ENCODE results near the gene ZCWPW2. TPM values are rescaled to one million over a fixed set of nuclear protein-coding genes. Genes with fewer than 3 reads are reported as not detected.

Gene ZCWPW2
- total RNA-seq, 1 donor from 2014 or later: not detected

DNA sequence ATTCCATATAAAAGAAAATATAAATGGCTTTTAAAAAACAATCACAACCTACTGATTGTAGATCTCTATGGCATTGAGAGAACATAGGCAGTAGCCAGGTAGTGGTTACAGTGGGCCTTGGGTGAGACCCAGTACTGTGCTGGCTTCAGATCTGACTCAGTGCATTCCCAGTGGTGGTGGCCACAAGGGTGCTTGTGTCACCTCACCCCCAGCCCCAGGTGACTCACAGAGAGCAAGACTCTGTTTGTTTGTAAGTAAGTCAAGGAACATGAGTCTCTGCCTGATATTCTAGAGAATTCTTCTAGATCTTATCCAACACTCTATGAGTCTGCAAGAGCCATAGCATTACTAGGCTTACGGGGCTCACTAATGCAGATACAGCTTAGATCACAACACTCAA lies 118.9 kb downstream of the ZCWPW2 start:
- no peak for DNase-seq
- H3K4me1 Mint-ChIP-seq: no peaks in the 10 kb centered on the region
- no peak overlapping the region for H3K27ac Mint-ChIP-seq
- no peaks in the 10 kb centered on the region for H3K9me3 Mint-ChIP-seq
- intact Hi-C loops (cut with micrococcal nuclease): no loop called here
- H3K4me3 Mint-ChIP-seq: no peak overlapping the region
- no peaks in the 10 kb centered on the region for H3K36me3 Mint-ChIP-seq (ENCODE audit: low read depth)
- H3K27me3 Mint-ChIP-seq: no peaks in the 10 kb centered on the region

DNA sequence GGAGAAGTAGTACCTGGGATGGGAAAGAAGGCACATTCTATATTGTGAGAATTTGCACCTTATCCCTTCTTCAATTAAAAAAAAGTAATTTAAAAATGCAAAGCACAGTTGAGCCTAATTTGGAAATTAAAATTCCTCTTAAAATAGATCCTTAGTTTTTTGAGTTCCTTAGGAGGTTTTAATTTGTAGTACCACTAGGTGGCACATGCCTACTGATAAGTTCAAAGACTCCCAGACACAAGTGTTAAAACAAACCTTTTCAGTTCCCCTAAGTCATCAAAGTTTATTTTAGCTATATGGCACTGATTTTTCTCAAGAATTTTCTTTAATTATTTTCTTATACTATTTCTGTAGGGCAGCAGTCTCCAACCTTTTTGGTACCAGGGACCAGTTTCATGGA lies 127.7 kb downstream of the ZCWPW2 start:
- intact Hi-C loops (cut with micrococcal nuclease): no loop called here
- no peak overlapping the region for H3K27ac Mint-ChIP-seq
- no peaks in the 10 kb centered on the region for H3K4me1 Mint-ChIP-seq
- no peaks in the 10 kb centered on the region for H3K27me3 Mint-ChIP-seq
- no peaks in the 10 kb centered on the region for H3K9me3 Mint-ChIP-seq
- DNase-seq: no peak
- H3K36me3 Mint-ChIP-seq (ENCODE audit: low read depth): no peaks in the 10 kb centered on the region
- no peak overlapping the region for H3K4me3 Mint-ChIP-seq

DNA sequence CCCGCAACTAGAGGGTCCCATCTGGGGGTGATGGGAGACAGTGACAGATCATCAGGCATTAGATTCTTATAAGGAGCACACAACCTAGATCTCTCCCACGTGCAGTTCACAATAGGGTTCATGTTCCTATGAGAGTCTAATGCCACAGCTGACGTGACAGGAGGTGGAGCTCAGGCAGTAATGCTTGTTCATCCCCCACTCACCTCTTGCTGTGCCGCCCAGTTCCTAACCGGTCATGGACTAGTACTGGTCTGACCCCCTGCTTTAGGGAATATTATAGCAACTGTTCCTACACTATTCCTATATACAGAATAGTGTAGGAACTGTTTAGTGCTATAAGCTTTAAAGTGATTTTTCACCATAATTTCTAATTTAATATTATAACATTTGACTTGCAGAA lies 128.2 kb downstream of the ZCWPW2 start:
- Mint-ChIP-seq H3K4me1 (no peaks in the 10 kb centered on the region), H3K36me3 (ENCODE audit: low read depth) (no peaks in the 10 kb centered on the region), H3K4me3 (no peak overlapping the region), H3K9me3 (no peaks in the 10 kb centered on the region), H3K27ac (no peak overlapping the region), H3K27me3 (no peaks in the 10 kb centered on the region)
- intact Hi-C loops (cut with micrococcal nuclease): no loop called here
- no peak for DNase-seq

DNA sequence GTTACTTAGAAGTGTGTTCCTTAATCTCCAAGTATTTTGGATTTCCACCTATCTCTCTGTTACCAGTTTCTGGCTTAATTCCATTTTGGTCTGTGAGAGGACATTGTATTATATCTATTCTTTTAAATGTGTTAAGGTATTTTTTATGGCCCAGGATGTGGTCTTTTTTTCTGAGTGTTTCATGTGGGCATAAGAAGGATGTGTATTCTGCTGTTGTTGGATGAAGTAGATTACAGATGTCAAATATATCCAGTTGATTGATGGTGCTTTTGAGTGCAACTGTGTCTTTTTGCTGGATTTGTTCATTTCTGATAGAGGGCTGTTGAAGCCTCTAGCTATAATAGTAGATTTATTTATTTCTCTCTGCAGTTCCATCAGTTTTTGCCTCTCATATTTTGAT lies 136.6 kb downstream of the ZCWPW2 start:
- DNase-seq: no peak
- Mint-ChIP-seq H3K27ac (no peak overlapping the region), H3K4me3 (no peak overlapping the region), H3K4me1 (no peaks in the 10 kb centered on the region), H3K27me3 (no peaks in the 10 kb centered on the region), H3K36me3 (ENCODE audit: low read depth) (no peaks in the 10 kb centered on the region), H3K9me3 (peaks cover 9% of the 10 kb centered on the region)
- intact Hi-C loops (cut with micrococcal nuclease): no loop called here

DNA sequence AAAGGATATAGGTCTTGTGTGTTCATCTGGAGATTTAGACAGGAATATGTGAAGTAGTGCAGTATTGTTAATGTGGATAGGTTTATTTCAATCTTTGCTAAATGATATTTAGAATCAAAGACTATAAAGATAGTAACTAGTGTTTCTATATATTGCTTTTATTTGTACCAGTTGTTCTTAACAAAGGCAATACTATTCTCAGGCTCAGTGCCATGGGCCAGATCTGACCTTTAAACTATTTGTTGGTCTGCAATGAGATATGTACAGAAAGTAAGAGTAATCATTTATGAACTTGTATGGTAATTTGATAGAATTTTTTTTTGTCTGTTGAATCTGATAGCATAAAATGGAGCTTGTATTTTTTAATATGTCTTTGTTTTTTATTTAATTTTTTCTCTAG lies 146.8 kb downstream of the ZCWPW2 start:
- H3K27ac Mint-ChIP-seq: no peak overlapping the region
- intact Hi-C loops (cut with micrococcal nuclease): no loop called here
- no peaks in the 10 kb centered on the region for H3K36me3 Mint-ChIP-seq (ENCODE audit: low read depth)
- no peaks in the 10 kb centered on the region for H3K27me3 Mint-ChIP-seq
- H3K9me3 Mint-ChIP-seq: no peaks in the 10 kb centered on the region
- H3K4me1 Mint-ChIP-seq: no peaks in the 10 kb centered on the region
- DNase-seq: no peak
- H3K4me3 Mint-ChIP-seq: no peak overlapping the region

DNA sequence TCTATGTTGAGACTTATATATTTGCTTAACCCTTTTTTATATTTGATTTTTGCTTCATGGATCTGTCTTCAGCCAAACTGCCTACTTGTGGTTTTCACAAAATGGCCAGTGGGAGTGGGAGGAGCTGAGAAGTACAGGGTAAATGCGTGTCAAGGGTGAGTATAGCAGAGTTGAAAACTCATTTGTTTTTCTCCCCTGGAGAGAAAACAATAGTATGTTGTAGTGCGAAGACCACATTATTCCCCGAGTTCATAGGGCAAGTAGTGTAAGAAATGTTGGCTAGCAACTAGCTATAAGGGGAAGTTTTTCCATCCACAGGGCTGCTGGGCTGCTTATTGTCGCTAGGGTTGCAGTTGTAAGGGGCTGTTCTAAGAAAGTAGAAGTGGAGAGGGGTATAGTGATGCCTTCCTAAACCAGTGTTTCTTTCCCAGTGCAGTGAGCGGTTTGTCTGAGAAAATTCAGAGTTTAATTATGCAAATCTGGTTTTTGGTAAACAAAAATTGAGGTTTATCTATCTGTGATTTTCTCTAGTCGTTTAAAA lies 153.9 kb downstream of the ZCWPW2 start:
- intact Hi-C loops (cut with micrococcal nuclease): no loop called here
- H3K4me1 Mint-ChIP-seq: no peaks in the 10 kb centered on the region

DNA sequence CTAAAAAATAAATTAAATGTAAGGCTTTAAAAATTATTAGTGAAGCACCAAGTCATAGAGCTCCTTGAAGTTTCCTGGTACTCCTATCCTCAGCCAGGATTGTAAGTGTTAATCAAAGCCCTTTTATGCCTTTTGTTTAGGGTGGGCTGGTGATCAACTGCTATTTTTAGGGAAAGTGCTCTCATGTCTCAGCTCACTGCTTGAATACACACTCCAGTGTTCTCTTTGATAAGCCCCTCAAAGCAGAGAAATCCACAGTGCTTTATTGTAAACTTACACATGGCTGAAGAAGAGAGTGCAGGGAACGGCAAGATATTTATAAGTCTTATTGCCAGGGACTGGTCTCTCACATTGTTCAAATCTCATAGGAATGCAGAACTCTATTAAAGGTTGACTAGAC lies 156.5 kb downstream of the ZCWPW2 start:
- no peaks in the 10 kb centered on the region for H3K4me1 Mint-ChIP-seq
- H3K27me3 Mint-ChIP-seq: no peaks in the 10 kb centered on the region
- no peak for DNase-seq
- no peak overlapping the region for H3K4me3 Mint-ChIP-seq
- no peaks in the 10 kb centered on the region for H3K9me3 Mint-ChIP-seq
- intact Hi-C loops (cut with micrococcal nuclease): no loop called here
- H3K27ac Mint-ChIP-seq: no peak overlapping the region
- no peaks in the 10 kb centered on the region for H3K36me3 Mint-ChIP-seq (ENCODE audit: low read depth)

More for the DNA sequence above, 153.9 kb downstream of the ZCWPW2 start:
- Mint-ChIP-seq H3K9me3 (no peaks in the 10 kb centered on the region), H3K27me3 (no peaks in the 10 kb centered on the region), H3K27ac (no peak overlapping the region), H3K36me3 (ENCODE audit: low read depth) (no peaks in the 10 kb centered on the region), H3K4me3 (no peak overlapping the region)
- DNase-seq: no peak

DNA sequence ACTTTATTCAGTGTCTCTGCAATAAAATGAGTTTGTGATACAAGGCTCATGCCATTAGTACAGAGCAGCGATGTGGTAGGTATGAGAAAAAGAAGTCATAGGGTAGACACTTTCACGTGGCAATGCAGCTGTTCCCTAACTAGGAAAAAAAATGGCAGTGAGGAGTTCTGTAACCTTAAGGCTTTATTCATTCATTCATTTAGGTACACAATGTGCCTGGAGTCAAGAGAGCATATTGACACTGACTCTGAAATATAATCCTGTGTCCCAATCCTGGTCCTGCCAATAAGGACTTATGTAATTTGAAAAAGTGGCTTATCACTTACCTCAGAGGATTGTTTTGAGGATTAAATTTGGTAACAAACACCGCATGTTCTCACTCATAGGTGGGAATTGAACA lies 173.1 kb downstream of the ZCWPW2 start:
- Mint-ChIP-seq H3K27me3 (no peaks in the 10 kb centered on the region), H3K4me3 (no peak overlapping the region), H3K4me1 (no peaks in the 10 kb centered on the region)

DNA sequence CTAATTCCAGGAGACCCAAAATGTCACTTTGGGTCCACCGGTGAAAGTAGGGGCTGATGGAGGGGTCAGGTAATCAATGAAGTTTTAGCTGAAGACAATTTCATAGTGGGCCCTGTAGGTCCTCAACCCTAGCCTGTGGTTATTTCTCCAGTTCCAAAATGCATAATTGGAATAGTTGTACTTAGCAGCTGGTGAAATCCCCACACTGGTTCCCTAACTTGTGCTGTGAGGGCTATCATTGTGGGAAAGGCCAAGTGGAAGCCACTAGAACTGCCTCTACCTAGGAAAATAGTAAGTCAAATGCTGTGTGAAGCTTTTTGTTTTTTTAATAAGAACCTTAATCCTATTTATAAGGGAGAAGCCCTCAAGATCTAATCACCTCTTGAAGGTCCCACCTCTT lies 193.8 kb downstream of the ZCWPW2 start:
- DNase-seq: no peak
- H3K27me3 Mint-ChIP-seq: no peaks in the 10 kb centered on the region
- intact Hi-C loops (cut with micrococcal nuclease): no loop called here
- peaks cover 15% of the 10 kb centered on the region for H3K9me3 Mint-ChIP-seq
- H3K27ac Mint-ChIP-seq: no peak overlapping the region
- H3K36me3 Mint-ChIP-seq (ENCODE audit: low read depth): no peaks in the 10 kb centered on the region
- no peak overlapping the region for H3K4me3 Mint-ChIP-seq
- H3K4me1 Mint-ChIP-seq: no peaks in the 10 kb centered on the region

More for the DNA sequence above, 173.1 kb downstream of the ZCWPW2 start:
- intact Hi-C loops (cut with micrococcal nuclease): no loop called here
- Mint-ChIP-seq H3K36me3 (ENCODE audit: low read depth) (no peaks in the 10 kb centered on the region), H3K27ac (no peak overlapping the region), H3K9me3 (no peaks in the 10 kb centered on the region)
- no peak for DNase-seq

DNA sequence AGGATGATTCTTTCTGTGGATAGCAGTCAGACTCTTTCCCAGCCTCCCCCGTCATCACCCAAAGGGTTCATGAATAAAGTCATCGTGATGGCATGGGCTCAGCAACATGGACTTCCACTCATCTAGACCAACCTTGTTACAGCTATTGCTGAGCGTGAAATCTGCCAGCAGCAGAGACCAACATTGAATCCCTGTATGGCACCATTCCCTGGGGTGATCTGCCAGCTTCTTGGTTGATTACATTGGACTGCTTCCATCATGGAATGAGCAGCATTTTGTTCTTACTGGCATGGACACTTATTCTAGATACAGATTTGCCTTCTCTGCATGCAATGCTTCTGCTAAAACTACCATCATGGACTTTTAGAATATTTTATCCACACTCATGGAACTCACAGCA lies 195.7 kb downstream of the ZCWPW2 start:
- Mint-ChIP-seq H3K36me3 (ENCODE audit: low read depth) (no peaks in the 10 kb centered on the region), H3K27ac (no peak overlapping the region), H3K9me3 (peaks cover 15% of the 10 kb centered on the region), H3K4me3 (no peak overlapping the region), H3K27me3 (no peaks in the 10 kb centered on the region), H3K4me1 (no peaks in the 10 kb centered on the region)
- no peak for DNase-seq
- intact Hi-C loops (cut with micrococcal nuclease): no loop called here

DNA sequence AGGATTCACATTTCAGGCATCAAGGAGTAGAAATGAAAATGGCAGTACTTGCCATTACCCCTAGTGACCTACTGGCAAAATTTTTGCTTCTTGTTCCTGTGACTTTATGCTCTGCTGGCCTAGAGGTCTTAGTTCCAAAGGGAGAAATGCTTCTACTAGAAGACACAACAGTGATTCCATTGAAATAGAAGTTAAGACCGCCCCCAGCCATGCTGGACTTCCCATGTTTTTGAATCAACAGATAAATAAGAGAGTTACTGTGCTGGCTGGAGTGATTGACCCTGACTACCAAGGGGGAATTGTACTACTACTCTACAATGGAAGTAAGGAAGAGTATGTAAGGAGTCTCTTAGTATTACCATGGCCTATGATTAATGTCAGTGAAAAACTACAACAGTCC lies 196.3 kb downstream of the ZCWPW2 start:
- Mint-ChIP-seq H3K9me3 (peaks cover 15% of the 10 kb centered on the region), H3K4me3 (no peak overlapping the region), H3K4me1 (no peaks in the 10 kb centered on the region), H3K27ac (no peak overlapping the region), H3K36me3 (ENCODE audit: low read depth) (no peaks in the 10 kb centered on the region), H3K27me3 (no peaks in the 10 kb centered on the region)
- no peak for DNase-seq
- intact Hi-C loops (cut with micrococcal nuclease): no loop called here

DNA sequence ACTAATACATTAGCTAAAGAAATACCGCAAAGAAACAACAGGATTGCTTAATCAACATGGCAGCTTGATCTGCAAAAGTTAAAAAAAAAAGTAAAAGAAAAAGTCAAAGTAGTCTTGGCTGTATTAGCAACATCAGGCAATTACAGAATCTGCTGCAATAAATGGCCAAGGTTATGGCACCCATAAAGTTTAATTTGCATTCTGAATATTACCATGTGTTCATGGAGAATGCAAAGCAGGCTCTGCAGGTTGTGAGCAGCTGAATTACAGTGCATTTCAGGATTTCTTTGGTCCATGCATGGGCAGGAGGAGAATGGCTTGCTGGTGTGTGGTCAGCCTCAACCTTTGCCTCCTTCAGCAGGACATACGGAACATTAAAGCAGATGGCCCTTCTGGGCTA lies 199.2 kb downstream of the ZCWPW2 start:
- no peak for DNase-seq
- no peaks in the 10 kb centered on the region for H3K4me1 Mint-ChIP-seq
- no peak overlapping the region for H3K27ac Mint-ChIP-seq
- no peak overlapping the region for H3K4me3 Mint-ChIP-seq
- H3K36me3 Mint-ChIP-seq (ENCODE audit: low read depth): no peaks in the 10 kb centered on the region
- no peaks in the 10 kb centered on the region for H3K27me3 Mint-ChIP-seq
- H3K9me3 Mint-ChIP-seq: peaks cover 5% of the 10 kb centered on the region
- intact Hi-C loops (cut with micrococcal nuclease): no loop called here

DNA sequence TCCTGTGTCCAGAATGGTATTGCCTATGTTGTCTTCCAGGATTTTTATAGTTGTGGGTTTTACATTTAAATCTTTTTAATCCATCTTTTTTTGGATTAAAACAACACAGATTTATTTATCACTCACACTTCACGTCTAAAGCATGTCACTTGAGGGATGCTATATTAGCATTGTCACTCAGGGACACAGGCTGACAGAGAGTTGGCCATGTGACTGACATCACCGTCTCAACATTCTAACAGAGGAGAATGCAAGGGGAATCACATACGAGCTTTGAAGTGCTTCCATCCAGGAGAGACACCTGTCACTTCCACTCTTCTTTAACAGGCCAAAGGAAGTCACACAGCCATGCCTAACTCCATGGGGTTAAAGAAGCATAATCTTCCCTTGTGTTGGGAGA lies 204.7 kb downstream of the ZCWPW2 start:
- Mint-ChIP-seq H3K27ac (no peak overlapping the region), H3K9me3 (no peaks in the 10 kb centered on the region), H3K4me1 (no peaks in the 10 kb centered on the region), H3K4me3 (no peak overlapping the region), H3K27me3 (no peaks in the 10 kb centered on the region), H3K36me3 (ENCODE audit: low read depth) (no peaks in the 10 kb centered on the region)
- DNase-seq: no peak
- intact Hi-C loops (cut with micrococcal nuclease): no loop called here

DNA sequence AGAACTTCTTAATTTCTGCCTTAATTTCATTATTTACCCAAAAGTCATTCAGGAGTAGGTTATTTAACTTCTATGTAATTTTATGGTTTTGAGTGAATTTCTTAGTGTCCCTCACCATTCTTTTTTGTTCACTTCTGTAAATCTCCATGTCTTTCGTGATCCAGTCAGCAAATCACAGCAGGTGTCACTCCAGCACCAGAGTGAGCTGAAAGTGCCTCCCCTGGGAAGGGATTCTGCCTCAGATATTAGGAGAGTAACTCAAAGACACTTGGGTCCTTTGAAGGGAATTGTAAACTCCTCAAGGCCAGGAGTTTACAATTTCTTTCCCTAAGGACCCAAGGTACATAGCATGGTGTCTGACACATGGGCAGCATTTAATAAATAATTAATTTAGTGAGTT lies 207.7 kb downstream of the ZCWPW2 start:
- Mint-ChIP-seq H3K36me3 (ENCODE audit: low read depth) (no peaks in the 10 kb centered on the region), H3K4me1 (no peaks in the 10 kb centered on the region), H3K27me3 (no peaks in the 10 kb centered on the region), H3K4me3 (no peak overlapping the region), H3K9me3 (peaks cover 3% of the 10 kb centered on the region), H3K27ac (no peak overlapping the region)
- intact Hi-C loops (cut with micrococcal nuclease): no loop called here
- no peak for DNase-seq

DNA sequence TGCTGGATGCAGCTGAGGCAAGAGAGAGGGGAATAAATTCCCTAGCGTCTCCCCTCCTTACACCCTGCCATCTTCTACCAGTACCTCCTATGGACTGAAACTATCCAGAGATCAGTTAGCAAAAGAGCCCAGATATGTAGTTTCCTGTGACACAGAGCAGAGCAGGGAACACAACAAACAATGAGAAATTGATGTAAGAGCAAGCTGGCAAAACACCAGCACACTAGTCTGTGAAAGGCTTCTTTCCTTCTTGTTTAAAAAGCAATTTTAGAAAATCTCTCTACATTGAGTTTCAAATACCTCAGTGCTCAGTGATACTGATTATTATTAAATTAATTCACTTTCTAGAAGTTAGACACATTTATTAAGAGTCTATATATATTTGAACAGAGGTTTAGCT lies 215.7 kb downstream of the ZCWPW2 start:
- intact Hi-C loops (cut with micrococcal nuclease): no loop called here
- Mint-ChIP-seq H3K27ac (no peak overlapping the region), H3K36me3 (ENCODE audit: low read depth) (no peaks in the 10 kb centered on the region), H3K4me3 (no peak overlapping the region), H3K4me1 (no peaks in the 10 kb centered on the region), H3K9me3 (peaks cover 3% of the 10 kb centered on the region), H3K27me3 (no peaks in the 10 kb centered on the region)
- no peak for DNase-seq
